Stimulated activated CD4-positive, alpha-beta T cell treated with anti-CD3 and anti-CD28 coated beads, Interleukin-1b, Interleukin-23, amount 100 ng/mL, for 48 hours (primary cell): Measurements from ENCODE around the gene CAAP1.
"Not testable (repeated sequence)": the region's sequence is repeated elsewhere in the genome, so short reads cannot be mapped to it uniquely, and the experiment has no call there.

Source experiments
- DNase-seq: peaks from one replicate; pipeline ENCODE4 v3.0.0-alpha.2; 2020

The CAAP1 gene

GRCh38 chr9:26828391-26828955 is 64.1 kb downstream of the CAAP1 start:
- DNase-seq, result not testable (repeated sequence)

- DNase-seq, result no peak
Observed at GRCh38 chr9:26814799-26815198, 77.8 kb downstream of the CAAP1 start.

- no peak for DNase-seq
Observed at GRCh38 chr9:26813247-26813646, 79.4 kb downstream of the CAAP1 start.

GRCh38 chr9:26812217-26812616 is 80.4 kb downstream of the CAAP1 start:
- no peak for DNase-seq

GRCh38 chr9:26811106-26811505 is 81.5 kb downstream of the CAAP1 start:
- no peak for DNase-seq

- no peak for DNase-seq
Observed at GRCh38 chr9:26809795-26810194, 82.8 kb downstream of the CAAP1 start.

GRCh38 chr9:26807161-26807560 is 85.4 kb downstream of the CAAP1 start:
- no peak for DNase-seq

GRCh38 chr9:26802921-26803320 is 89.7 kb downstream of the CAAP1 start:
- no peak for DNase-seq

GRCh38 chr9:26801772-26802171 is 90.8 kb downstream of the CAAP1 start:
- no peak for DNase-seq

GRCh38 chr9:26800322-26800721 is 92.3 kb downstream of the CAAP1 start:
- no peak for DNase-seq

- DNase-seq, result no peak
Observed at GRCh38 chr9:26791274-26791673, 101.3 kb downstream of the CAAP1 start.
